Activated B cell treated with CpG ODN at 0.5 μM for 24 hours (primary cell): ENCODE data around the gene NOC3L. TPM values are rescaled to one million over a fixed set of nuclear protein-coding genes. Genes with fewer than 3 reads are reported as not detected.

ENCODE experiments used
- ATAC-seq: fragments of 200-7000 bp; cut with Tn5 transposase; one replicate; pipeline ENCODE4 v1.10.0; 2021; ENCODE audit warnings: low read depth, mild to moderate bottlenecking, moderate library complexity
- CTCF ChIA-PET: fragments of 350-600 bp; sonication (Branson Sonifier 250); formaldehyde crosslinking; loops from one replicate; lab custom pipeline; 2021; ENCODE audit warnings: antibody characterized with exemption; lab: Charles Lee
- POLR2A ChIA-PET: fragments of 350-600 bp; sonication (Branson Sonifier 250); formaldehyde crosslinking; loops from one replicate; lab custom pipeline; 2021; ENCODE audit warnings: antibody characterized with exemption; lab: Charles Lee
- DNase-seq: peaks from one replicate; pipeline ENCODE4 v3.0.0; 2022
- H3K27ac Mint-ChIP-seq: one replicate; pipeline ENCODE4 v1.8.0; 2020; ENCODE audit warnings: mixed read lengths
- H3K27me3 Mint-ChIP-seq: one replicate; pipeline ENCODE4 v1.8.0; 2021; ENCODE audit warnings: mixed read lengths
- H3K36me3 Mint-ChIP-seq: one replicate; pipeline ENCODE4 v1.8.0; 2021; ENCODE audit warnings: low read depth, mixed read lengths
- H3K4me1 Mint-ChIP-seq: one replicate; pipeline ENCODE4 v1.8.0; 2021; ENCODE audit warnings: mixed read lengths
- H3K4me3 Mint-ChIP-seq: one replicate; pipeline ENCODE4 v1.8.0; 2020; ENCODE audit warnings: mild to moderate bottlenecking, mixed read lengths
- H3K9me3 Mint-ChIP-seq: one replicate; pipeline ENCODE4 v1.8.0; 2020; ENCODE audit warnings: mixed read lengths
- intact Hi-C: fragments of 100-400 bp; cut with micrococcal nuclease; formaldehyde crosslinking; loops from one replicate; pipeline ENCODE4 v1.15.1; 2024
- total RNA-seq: library from RNA; stranded (reverse); gene quantifications from 2 replicates; pipeline ENCODE4 v1.2.3, GENCODE V29; 2022
- TF ChIP-seq, protein P1 (sequence below): fragments of 200-600 bp; IDR thresholded peaks from one replicate; pipeline ENCODE4 v1.8.0; 2022; ENCODE audit warnings: antibody characterized with exemption, mild to moderate bottlenecking

Gene NOC3L
- total RNA-seq, 1 donor from 2014 or later = 50.8 TPM

GRCh38 chr10:94288361-94289101 is 74.2 kb downstream of the NOC3L start:
- Mint-ChIP-seq H3K9me3 (no peaks in the 10 kb centered on the region), H3K27me3 (peaks cover 9% of the 10 kb centered on the region), H3K4me3 (no peak overlapping the region), H3K4me1 (no peaks in the 10 kb centered on the region), H3K27ac (no peak overlapping the region), H3K36me3 (no peaks in the 10 kb centered on the region)
- DNase-seq (no peak), ATAC-seq (no peak)
- CTCF ChIA-PET = interaction anchor here (1.4 kb wide), 1 partner anchor 156 kb away, joined by 4 read pairs; no protein-coding TSS in a partner anchor
- TF ChIP-seq, protein P1, sequence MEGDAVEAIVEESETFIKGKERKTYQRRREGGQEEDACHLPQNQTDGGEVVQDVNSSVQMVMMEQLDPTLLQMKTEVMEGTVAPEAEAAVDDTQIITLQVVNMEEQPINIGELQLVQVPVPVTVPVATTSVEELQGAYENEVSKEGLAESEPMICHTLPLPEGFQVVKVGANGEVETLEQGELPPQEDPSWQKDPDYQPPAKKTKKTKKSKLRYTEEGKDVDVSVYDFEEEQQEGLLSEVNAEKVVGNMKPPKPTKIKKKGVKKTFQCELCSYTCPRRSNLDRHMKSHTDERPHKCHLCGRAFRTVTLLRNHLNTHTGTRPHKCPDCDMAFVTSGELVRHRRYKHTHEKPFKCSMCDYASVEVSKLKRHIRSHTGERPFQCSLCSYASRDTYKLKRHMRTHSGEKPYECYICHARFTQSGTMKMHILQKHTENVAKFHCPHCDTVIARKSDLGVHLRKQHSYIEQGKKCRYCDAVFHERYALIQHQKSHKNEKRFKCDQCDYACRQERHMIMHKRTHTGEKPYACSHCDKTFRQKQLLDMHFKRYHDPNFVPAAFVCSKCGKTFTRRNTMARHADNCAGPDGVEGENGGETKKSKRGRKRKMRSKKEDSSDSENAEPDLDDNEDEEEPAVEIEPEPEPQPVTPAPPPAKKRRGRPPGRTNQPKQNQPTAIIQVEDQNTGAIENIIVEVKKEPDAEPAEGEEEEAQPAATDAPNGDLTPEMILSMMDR = no peak
- POLR2A ChIA-PET = no interaction called here
- intact Hi-C loops = no loop called here

GRCh38 chr10:94287336-94287735 is 75.4 kb downstream of the NOC3L start:
- Mint-ChIP-seq H3K36me3 (no peaks in the 10 kb centered on the region), H3K4me3 (no peak overlapping the region), H3K4me1 (no peaks in the 10 kb centered on the region), H3K27ac (no peak overlapping the region), H3K9me3 (no peaks in the 10 kb centered on the region), H3K27me3 (peaks cover 11% of the 10 kb centered on the region)
- ChIA-PET CTCF (interaction anchor here (1.8 kb wide), 1 partner anchor 156 kb away, joined by 9 read pairs; no protein-coding TSS in a partner anchor), POLR2A (no interaction called here)
- DNase-seq = no peak
- intact Hi-C loops = no loop called here
- TF ChIP-seq, protein P1 = no peak
- no peak for ATAC-seq

DNA sequence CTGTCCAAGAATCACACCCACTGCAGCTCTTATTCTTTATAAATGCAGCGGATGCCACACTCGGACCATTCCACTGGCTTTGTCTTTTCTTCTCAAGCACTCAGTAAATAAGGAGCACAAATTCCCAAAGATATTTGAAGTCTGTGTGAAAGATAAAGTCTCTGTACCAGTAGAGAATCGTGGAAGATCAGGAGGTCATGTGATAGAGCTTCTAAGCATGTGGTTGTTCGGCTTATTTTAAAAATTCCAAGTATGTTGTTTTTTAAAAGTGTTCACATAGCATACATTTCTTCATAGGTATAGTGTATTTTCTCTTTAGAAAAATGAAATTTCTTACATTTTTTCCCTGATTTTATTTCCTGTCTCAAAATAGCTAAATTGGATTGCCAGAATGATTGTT is 75.8 kb downstream of the NOC3L start:
- H3K27me3 Mint-ChIP-seq = peaks cover 11% of the 10 kb centered on the region
- TF ChIP-seq, protein P1 = no peak

GRCh38 chr10:94285271-94285670 is 77.5 kb downstream of the NOC3L start:
- Mint-ChIP-seq H3K9me3 (no peaks in the 10 kb centered on the region), H3K27ac (no peak overlapping the region), H3K4me3 (no peak overlapping the region), H3K36me3 (no peaks in the 10 kb centered on the region), H3K27me3 (peaks cover 11% of the 10 kb centered on the region), H3K4me1 (peaks cover under 1% of the 10 kb centered on the region)
- ATAC-seq = no peak
- no peak for DNase-seq
- intact Hi-C loops = no loop called here
- CTCF ChIA-PET = no interaction called here
- POLR2A ChIA-PET = no interaction called here
- TF ChIP-seq, protein P1 = no peak

More for the DNA sequence above, 75.8 kb downstream of the NOC3L start:
- CTCF ChIA-PET = interaction anchor here (0.9 to 1.8 kb wide), 2 partner anchors 12 to 157 kb away, joined by 3 to 9 read pairs; no protein-coding TSS in a partner anchor
- DNase-seq = no peak
- Mint-ChIP-seq H3K4me1 (no peaks in the 10 kb centered on the region), H3K27ac (no peak overlapping the region), H3K36me3 (no peaks in the 10 kb centered on the region), H3K9me3 (no peaks in the 10 kb centered on the region), H3K4me3 (no peak overlapping the region)
- ATAC-seq = no peak
- intact Hi-C loops = no loop called here
- POLR2A ChIA-PET = no interaction called here

Other genes with a start within 250 kb of the NOC3L start
- 6.1 and 7.0 TPM in 2 replicates for gene TBC1D12, start 39.6 kb upstream of the NOC3L start, total RNA-seq
- gene HELLS, start 182.8 kb upstream of the NOC3L start, total RNA-seq = 23.8 and 27.3 TPM in 2 replicates